K562 (cell line): ENCODE measurements around the gene SUOX. TPM values are rescaled to one million over a fixed set of nuclear protein-coding genes. Genes with fewer than 3 reads are reported as not detected.

Experiments used
- ATAC-seq: fragments of 200-7000 bp; cut with Tn5 transposase; 3 replicates; pipeline ENCODE4 v1.9.1; 2020; ENCODE audit warnings: moderate library complexity
- BruUV-seq: library from RNA; stranded (reverse); fragments of 400-500 nt; replicated peaks from 2 replicates; lab custom pipeline; 2021; lab: Mats Ljungman, UMichigan
- CTCF ChIA-PET: fragments of 300-600 bp; formaldehyde crosslinking; extraction: SDS; loops from one replicate; lab custom pipeline; 2021; ENCODE audit warnings: low intra/inter-chr PET ratio; lab: Yijun Ruan, JAX
- POLR2A ChIA-PET: fragments of 300-600, 350-650 bp; sonication (Branson Sonifier 250); formaldehyde crosslinking; extraction: SDS; loops from one replicate; lab custom pipeline; 2021; ENCODE audit warnings: antibody characterized with exemption, inconsistent platforms; lab: Yijun Ruan, JAX
- DNase-seq, 4 experiments: peaks; one replicate each; pipeline versions ENCODE4 v3.0.0 to v3.0.0-alpha.2; 2011 to 2018; ENCODE audit warnings: low spot score in 3 of 4, mixed read lengths in 3 of 4; ENCODE audit errors: extremely low read depth in 1 of 4
- FAIRE-seq: peaks from 2 replicates; lab custom pipeline; 2011; peaks lifted over from hg19 to GRCh38; lab: Jason Lieb, UNC
- H2AFZ ChIP-seq: 2 replicates; pipeline ENCODE4 v1.6.0; 2011; ENCODE audit warnings: low read depth, low read length, control low read depth, inconsistent platforms
- H3K27ac ChIP-seq: fragments of 200-600 bp; 3 replicates; pipeline ENCODE4 v1.8.0; 2011; ENCODE audit warnings: low read depth, mild to moderate bottlenecking, control low read depth, inconsistent platforms, low read length, moderate library complexity, mixed read lengths; ENCODE audit errors: extremely low read depth
- H3K27me3 ChIP-seq, 2 experiments: fragments of 300-600 bp in 1 of 2; 2 replicates in 1 of 2; 3 replicates in 1 of 2; pipeline versions ENCODE4 v1.6.0 to v1.8.0; 2011; ENCODE audit warnings: inconsistent platforms in 2 of 2, low read length in 2 of 2, mild to moderate bottlenecking in 1 of 2, mixed read lengths in 1 of 2, moderate library complexity in 1 of 2; ENCODE audit not compliant: control insufficient read depth in 2 of 2, insufficient read depth in 2 of 2
- H3K36me3 ChIP-seq: fragments of 300-600 bp; 3 replicates; pipeline ENCODE4 v1.8.0; 2011; ENCODE audit warnings: mild to moderate bottlenecking, low read length, inconsistent platforms; ENCODE audit not compliant: control insufficient read depth, insufficient read depth
- H3K4me1 ChIP-seq, 2 experiments: fragments of 200-600 bp in 1 of 2; replicated peaks in 1 of 2; 2 replicates in 1 of 2; 3 replicates in 1 of 2; pipeline versions ENCODE4 v1.5.1 to v1.8.0; 2011; ENCODE audit warnings: inconsistent platforms in 2 of 2, low read length in 2 of 2, mild to moderate bottlenecking in 1 of 2, mixed read lengths in 1 of 2, moderate library complexity in 1 of 2; ENCODE audit not compliant: control insufficient read depth in 2 of 2, insufficient read depth in 2 of 2
- H3K4me2 ChIP-seq: 2 replicates; pipeline ENCODE4 v1.6.1; 2011; ENCODE audit warnings: low read length, control low read depth, inconsistent platforms, mixed read lengths; ENCODE audit not compliant: insufficient read depth
- H3K4me3 ChIP-seq: fragments of 200-600 bp; sonication (generic), shearing (Covaris generic); 2 replicates; pipeline ENCODE4 v1.5.1; 2016; ENCODE audit warnings: control low read depth, inconsistent platforms
- H3K79me2 ChIP-seq: fragments of 200-600 bp; 3 replicates; pipeline ENCODE4 v1.8.0; 2011; ENCODE audit warnings: low read length, inconsistent platforms; ENCODE audit not compliant: control insufficient read depth, insufficient read depth
- H3K9ac ChIP-seq, 2 experiments: 2 replicates each; pipeline versions ENCODE4 v1.6.0 to v1.6.1; 2011; ENCODE audit warnings: low read depth in 2 of 2, low read length in 2 of 2, control low read depth in 1 of 2, inconsistent platforms in 1 of 2, mild to moderate bottlenecking in 1 of 2, mixed read lengths in 1 of 2; ENCODE audit not compliant: insufficient read depth in 1 of 2
- H3K9me1 ChIP-seq: one replicate; pipeline ENCODE4 v1.6.0; 2011; ENCODE audit warnings: inconsistent platforms, mild to moderate bottlenecking, low read length, moderate library complexity; ENCODE audit not compliant: control insufficient read depth, insufficient read depth
- H3K9me3 ChIP-seq: replicated peaks from 2 replicates; pipeline ENCODE4 v1.5.1; 2011; ENCODE audit warnings: low read depth, low read length, inconsistent platforms; ENCODE audit not compliant: control insufficient read depth, insufficient read depth
- H4K20me1 ChIP-seq: replicated peaks from 2 replicates; pipeline ENCODE4 v1.6.1; 2011; ENCODE audit warnings: low read length, inconsistent platforms, mixed read lengths; ENCODE audit not compliant: control insufficient read depth, insufficient read depth
- HDGF ChIP-seq: fragments of 450-650 bp; IDR thresholded peaks from 2 replicates; pipeline ENCODE4 v1.6.1; 2016
- MCM7 ChIP-seq, 2 experiments: fragments of 450-650 bp; IDR thresholded peaks; 2 replicates each; pipeline ENCODE4 v1.6.1; 2016 to 2018
- PTRF ChIP-seq: fragments of 450-650 bp; IDR thresholded peaks from 2 replicates; pipeline ENCODE4 v1.6.1; 2016; ENCODE audit warnings: mild to moderate bottlenecking, missing genetic modification characterization, missing compliant biosample characterization
- TBL1XR1 ChIP-seq, 2 experiments: IDR thresholded peaks; 2 replicates each; pipeline ENCODE4 v1.6.1; 2012; ENCODE audit warnings: improper control_type of control experiment in 2 of 2, low read length in 2 of 2, mild to moderate bottlenecking in 1 of 2
- WHSC1 ChIP-seq: IDR thresholded peaks from one replicate; pipeline ENCODE4 v1.6.1; 2012; ENCODE audit warnings: low read length, control low read depth, inconsistent platforms
- ZFP30 ChIP-seq: fragments of 250-450 bp; sonication (Bioruptor Pico); IDR thresholded peaks from 2 replicates; pipeline ENCODE4 v1.8.0; 2022; ENCODE audit warnings: moderate library complexity, mild to moderate bottlenecking, inconsistent platforms, borderline replicate concordance
- ZFX ChIP-seq: sonication (generic); formaldehyde crosslinking; IDR thresholded peaks from 2 replicates; pipeline ENCODE4 v1.8.0; 2022; ENCODE audit warnings: mild to moderate bottlenecking, missing genetic modification reagents, moderate library complexity
- ZNF174 ChIP-seq: fragments of 250-450 bp; sonication (Bioruptor Pico); IDR thresholded peaks from 2 replicates; pipeline ENCODE4 v1.4.0; 2020; ENCODE audit warnings: mild to moderate bottlenecking
- WGBS: fragments of 100-300 bp; shearing (Covaris generic); methylation state at CpG from one replicate; pipeline ENCODE4 v1.1.6; 2016; ENCODE audit warnings: low coverage, mixed read lengths; ENCODE audit not compliant: insufficient coverage; ENCODE audit errors: missing lambda C conversion rate; 5-methylcytosine and 5-hydroxymethylcytosine counted together
- in situ Hi-C: fragments of 300-500 bp; cut with MboI; formaldehyde crosslinking; loops from 4 replicates; pipeline ENCODE4 v1.15.0; 2018; ENCODE audit warnings: inconsistent platforms, mixed read lengths
- intact Hi-C: fragments of 100-400 bp; cut with micrococcal nuclease; formaldehyde crosslinking; loops from 2 replicates; pipeline ENCODE4 v1.14.2; 2022
- polyA plus RNA-seq, 8 experiments: library from polyadenylated mRNA; depleted of rRNA in 4 of 8; stranded (reverse) in 5 of 8; unstranded in 3 of 8; fragments of >200 nt; fragmentation: Nextera tagmentation in 2 of 8; fragmentation: Illumina TruSeq in 1 of 8; extraction: Ambion mirVana in 2 of 8; extraction: Trizol in 1 of 8; gene quantifications; 2 replicates each; pipeline versions ENCODE4 v1.2.1 to v1.2.3, GENCODE V29; 2011 to 2014; ENCODE audit warnings: inconsistent platforms in 1 of 8, missing spikeins in 1 of 8
- total RNA-seq, 7 experiments: library from RNA; depleted of rRNA in 6 of 7; stranded (reverse); fragments of >200 nt in 6 of 7; fragmentation: Illumina TruSeq in 2 of 7; extraction: Trizol in 2 of 7; gene quantifications; 2 replicates each; pipeline versions ENCODE4 v1.2.1 to v1.2.3, GENCODE V29; 2011 to 2021; ENCODE audit warnings: low replicate concordance in 1 of 7
- TF ChIP-seq, protein P1 (sequence below): fragments of 450-650 bp; formaldehyde crosslinking; IDR thresholded peaks from 2 replicates; pipeline ENCODE4 v1.4.0; 2022; ENCODE audit warnings: missing genetic modification characterization
- TF ChIP-seq, protein P2 (sequence below), 2 experiments: fragments of 150-350 bp in 1 of 2; IDR thresholded peaks; 2 replicates each; pipeline ENCODE4 v1.6.1; 2012 to 2016; ENCODE audit warnings: low read depth in 2 of 2, low read length in 2 of 2, mild to moderate bottlenecking in 1 of 2, moderate library complexity in 1 of 2
- TF ChIP-seq, protein P3 (sequence below): fragments of 450-650 bp; formaldehyde crosslinking; conservative IDR thresholded peaks from 2 replicates; pipeline ENCODE4 v1.4.0; 2022; ENCODE audit warnings: mild to moderate bottlenecking, missing genetic modification characterization
- TF ChIP-seq, protein P4 (sequence below): sonication (generic); formaldehyde crosslinking; IDR thresholded peaks from 2 replicates; pipeline ENCODE4 v1.8.1; 2023; ENCODE audit warnings: mild to moderate bottlenecking, missing genetic modification reagents

Gene SUOX
- total and polyA plus RNA-seq, 9 of the 15 experiments (the other 6 are each of a cell fraction or from before 2014, with no cell fraction given), result 9.2 to 39.7 (median 25.4) TPM

DNA sequence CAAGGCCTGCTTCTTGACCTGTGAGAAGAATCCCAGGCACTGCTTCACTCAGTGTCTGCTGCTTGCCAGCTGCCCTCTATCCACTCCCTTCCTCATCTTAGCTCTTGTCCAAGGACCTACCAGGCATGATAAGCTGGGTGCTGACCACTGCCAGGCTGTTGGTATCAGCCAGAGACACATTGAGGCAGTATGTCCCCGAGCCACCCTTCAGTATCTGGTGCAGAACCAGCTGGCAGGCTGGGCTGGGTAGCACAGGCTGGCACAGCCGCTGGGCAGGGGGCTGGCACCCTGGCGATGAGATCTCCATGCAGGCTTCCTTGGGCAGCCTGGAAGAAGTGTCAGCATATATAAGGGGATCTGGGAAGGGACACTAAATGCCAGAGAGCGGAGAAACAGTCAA lies 41.7 kb upstream of the SUOX start:
- Histone ChIP-seq H3K4me2 (no peak overlapping the region), H4K20me1 (no peaks in the 10 kb centered on the region; the same call in 1 of the 2 replicates), H3K79me2 (no peaks in the 10 kb centered on the region), H3K9me3 (no peaks in the 10 kb centered on the region), H3K4me1 (peaks cover 7 to 10% of the 10 kb centered on the region in 2 experiments; a peak in 4 of 5 replicates), H3K4me3 (no peak overlapping the region), H3K27me3 (no peaks in the 10 kb centered on the region), H3K9me1 (no peaks in the 10 kb centered on the region), H3K27ac (no peak overlapping the region), H2AFZ (no peak overlapping the region), H3K9ac (no peak overlapping the region), H3K36me3 (no peaks in the 10 kb centered on the region)
- intact Hi-C loops (no loop called here), in situ Hi-C loops (no loop called here)
- ATAC-seq (no peak), DNase-seq (no peak), FAIRE-seq (no peak)
- POLR2A ChIA-PET, result interaction anchor here (0.8 to 2.0 kb wide), 5 partner anchors 9 to 41 kb away, joined by 3 to 6 read pairs (median 3); partner anchors contain the start of gene PYM1
- no TSS peak for BruUV-seq
- CTCF ChIA-PET, result no interaction called here
- 13% methylated on average over 4 of the region's 4 CpGs for WGBS
- TF ChIP-seq ZFX (CRISPR knock-in tag) (no peak), ZNF174 (CRISPR knock-in tag) (no peak), TBL1XR1 (IDR thresholded peaks at IDR 0.05; ENCODE audit: low read length in 2 of 2) (no peak), HDGF (no peak), ZFP30 (CRISPR knock-in tag) (no peak), MCM7 (IDR thresholded peaks at IDR 0.05) (no peak), PTRF (no peak), WHSC1 (no peak)
- TF ChIP-seq, protein P1, sequence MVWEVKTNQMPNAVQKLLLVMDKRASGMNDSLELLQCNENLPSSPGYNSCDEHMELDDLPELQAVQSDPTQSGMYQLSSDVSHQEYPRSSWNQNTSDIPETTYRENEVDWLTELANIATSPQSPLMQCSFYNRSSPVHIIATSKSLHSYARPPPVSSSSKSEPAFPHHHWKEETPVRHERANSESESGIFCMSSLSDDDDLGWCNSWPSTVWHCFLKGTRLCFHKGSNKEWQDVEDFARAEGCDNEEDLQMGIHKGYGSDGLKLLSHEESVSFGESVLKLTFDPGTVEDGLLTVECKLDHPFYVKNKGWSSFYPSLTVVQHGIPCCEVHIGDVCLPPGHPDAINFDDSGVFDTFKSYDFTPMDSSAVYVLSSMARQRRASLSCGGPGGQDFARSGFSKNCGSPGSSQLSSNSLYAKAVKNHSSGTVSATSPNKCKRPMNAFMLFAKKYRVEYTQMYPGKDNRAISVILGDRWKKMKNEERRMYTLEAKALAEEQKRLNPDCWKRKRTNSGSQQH (CRISPR knock-in tag), result no peak
- TF ChIP-seq, protein P2, sequence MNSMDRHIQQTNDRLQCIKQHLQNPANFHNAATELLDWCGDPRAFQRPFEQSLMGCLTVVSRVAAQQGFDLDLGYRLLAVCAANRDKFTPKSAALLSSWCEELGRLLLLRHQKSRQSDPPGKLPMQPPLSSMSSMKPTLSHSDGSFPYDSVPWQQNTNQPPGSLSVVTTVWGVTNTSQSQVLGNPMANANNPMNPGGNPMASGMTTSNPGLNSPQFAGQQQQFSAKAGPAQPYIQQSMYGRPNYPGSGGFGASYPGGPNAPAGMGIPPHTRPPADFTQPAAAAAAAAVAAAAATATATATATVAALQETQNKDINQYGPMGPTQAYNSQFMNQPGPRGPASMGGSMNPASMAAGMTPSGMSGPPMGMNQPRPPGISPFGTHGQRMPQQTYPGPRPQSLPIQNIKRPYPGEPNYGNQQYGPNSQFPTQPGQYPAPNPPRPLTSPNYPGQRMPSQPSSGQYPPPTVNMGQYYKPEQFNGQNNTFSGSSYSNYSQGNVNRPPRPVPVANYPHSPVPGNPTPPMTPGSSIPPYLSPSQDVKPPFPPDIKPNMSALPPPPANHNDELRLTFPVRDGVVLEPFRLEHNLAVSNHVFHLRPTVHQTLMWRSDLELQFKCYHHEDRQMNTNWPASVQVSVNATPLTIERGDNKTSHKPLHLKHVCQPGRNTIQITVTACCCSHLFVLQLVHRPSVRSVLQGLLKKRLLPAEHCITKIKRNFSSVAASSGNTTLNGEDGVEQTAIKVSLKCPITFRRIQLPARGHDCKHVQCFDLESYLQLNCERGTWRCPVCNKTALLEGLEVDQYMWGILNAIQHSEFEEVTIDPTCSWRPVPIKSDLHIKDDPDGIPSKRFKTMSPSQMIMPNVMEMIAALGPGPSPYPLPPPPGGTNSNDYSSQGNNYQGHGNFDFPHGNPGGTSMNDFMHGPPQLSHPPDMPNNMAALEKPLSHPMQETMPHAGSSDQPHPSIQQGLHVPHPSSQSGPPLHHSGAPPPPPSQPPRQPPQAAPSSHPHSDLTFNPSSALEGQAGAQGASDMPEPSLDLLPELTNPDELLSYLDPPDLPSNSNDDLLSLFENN (IDR thresholded peaks at IDR 0.05; ENCODE audit: low read depth in 2 of 2, low read length in 2 of 2), result no peak
- TF ChIP-seq, protein P3, sequence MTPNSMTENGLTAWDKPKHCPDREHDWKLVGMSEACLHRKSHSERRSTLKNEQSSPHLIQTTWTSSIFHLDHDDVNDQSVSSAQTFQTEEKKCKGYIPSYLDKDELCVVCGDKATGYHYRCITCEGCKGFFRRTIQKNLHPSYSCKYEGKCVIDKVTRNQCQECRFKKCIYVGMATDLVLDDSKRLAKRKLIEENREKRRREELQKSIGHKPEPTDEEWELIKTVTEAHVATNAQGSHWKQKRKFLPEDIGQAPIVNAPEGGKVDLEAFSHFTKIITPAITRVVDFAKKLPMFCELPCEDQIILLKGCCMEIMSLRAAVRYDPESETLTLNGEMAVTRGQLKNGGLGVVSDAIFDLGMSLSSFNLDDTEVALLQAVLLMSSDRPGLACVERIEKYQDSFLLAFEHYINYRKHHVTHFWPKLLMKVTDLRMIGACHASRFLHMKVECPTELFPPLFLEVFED (CRISPR knock-in tag), result no peak
- TF ChIP-seq, protein P4, sequence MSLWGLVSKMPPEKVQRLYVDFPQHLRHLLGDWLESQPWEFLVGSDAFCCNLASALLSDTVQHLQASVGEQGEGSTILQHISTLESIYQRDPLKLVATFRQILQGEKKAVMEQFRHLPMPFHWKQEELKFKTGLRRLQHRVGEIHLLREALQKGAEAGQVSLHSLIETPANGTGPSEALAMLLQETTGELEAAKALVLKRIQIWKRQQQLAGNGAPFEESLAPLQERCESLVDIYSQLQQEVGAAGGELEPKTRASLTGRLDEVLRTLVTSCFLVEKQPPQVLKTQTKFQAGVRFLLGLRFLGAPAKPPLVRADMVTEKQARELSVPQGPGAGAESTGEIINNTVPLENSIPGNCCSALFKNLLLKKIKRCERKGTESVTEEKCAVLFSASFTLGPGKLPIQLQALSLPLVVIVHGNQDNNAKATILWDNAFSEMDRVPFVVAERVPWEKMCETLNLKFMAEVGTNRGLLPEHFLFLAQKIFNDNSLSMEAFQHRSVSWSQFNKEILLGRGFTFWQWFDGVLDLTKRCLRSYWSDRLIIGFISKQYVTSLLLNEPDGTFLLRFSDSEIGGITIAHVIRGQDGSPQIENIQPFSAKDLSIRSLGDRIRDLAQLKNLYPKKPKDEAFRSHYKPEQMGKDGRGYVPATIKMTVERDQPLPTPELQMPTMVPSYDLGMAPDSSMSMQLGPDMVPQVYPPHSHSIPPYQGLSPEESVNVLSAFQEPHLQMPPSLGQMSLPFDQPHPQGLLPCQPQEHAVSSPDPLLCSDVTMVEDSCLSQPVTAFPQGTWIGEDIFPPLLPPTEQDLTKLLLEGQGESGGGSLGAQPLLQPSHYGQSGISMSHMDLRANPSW (CRISPR knock-in tag), result no peak
